ENCODE data around the gene ADARB2.
"Not testable (repeated sequence)": the region's sequence is repeated elsewhere in the genome, so short reads cannot be mapped to it uniquely, and the experiment has no call there.

ADARB2 gene

DNA sequence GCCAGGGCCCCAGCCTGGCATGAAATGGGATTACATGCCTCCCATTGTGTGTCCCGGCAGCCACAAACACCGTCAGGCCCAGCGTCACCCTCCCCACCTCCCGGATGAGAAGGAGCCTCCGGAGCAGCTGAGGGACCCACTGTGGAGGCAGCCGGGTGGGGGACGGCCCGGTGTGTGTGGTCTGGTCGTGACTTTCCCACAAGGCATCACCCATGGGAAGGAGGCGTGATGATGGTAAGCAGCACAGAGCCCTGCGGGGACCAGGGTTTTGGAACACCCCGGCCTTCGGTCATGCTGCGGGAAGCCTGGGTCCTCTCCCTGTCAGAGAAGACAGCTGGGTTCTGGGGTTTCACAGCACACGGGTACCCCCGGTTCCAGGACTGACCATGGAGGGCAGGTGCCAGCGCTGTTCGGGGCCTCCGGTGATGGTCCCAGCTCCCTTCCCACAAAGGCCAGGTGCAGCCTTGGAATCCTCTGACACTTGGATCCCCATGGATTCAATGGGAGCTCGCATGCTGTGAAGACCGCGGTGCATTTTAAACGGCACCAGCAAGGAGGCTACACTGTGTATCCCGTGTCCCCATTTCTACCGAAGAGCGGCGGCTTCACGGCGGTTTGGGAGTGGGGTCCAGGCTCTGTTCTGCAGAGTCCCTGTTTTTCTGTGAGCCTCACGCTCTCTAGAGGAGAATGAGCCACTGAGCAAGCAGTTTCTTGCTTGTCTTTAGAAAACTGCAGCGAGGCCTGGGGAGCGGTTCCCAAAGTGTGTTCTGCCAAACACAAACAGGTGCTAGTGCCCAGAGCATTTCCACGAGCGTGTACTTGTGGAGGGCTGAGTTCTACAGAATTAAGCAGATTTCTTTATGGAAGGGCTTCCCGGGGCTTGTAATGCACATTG, 336.0 kb downstream of the ADARB2 start:
- no peak for DNase-seq

DNA sequence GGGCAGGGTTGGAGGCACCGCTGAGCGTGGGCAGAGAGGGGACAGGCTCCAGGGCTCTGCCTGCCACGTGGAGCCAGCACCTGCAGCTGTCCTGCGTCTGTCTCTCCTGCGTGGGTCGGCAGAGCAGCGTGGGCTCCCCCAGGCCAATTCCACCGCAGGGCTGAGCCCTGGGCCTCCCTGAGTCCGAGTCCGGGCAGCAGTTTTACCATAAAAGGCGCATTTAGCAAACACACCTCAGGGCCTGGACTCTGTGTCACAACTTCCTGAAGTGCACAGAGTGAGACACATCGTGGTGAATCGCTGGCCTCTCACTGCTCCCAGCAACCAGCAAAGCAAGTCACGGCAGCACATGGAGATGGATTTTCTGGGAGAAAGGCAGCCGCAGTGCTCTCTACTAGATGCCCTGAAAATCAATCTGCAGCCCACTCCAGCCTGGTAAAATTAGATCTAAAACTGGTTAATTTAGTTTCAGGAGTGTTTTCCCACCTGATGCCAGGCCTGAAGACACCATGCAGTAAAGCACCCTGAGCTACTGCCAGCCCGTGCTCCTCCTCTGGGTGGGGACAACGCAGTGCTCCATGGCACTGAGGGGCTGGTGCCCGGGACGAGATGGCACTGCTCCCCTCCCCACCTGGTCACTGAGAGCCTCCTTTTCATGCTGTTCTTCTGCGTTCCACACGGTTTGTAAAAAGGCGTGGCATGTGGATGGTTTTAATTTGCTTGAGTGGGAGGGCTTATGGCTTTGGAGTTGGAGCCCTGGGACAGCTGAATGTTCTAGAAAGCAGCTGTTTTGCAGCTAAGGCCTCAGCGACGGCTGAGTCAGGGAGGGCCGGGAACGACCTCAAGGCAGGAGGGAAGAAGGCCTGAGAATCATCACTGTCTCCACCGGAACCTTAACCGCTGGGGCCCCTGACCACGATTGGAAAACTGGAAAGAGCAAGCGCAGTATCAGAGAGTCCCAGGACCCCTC, 336.9 kb downstream of the ADARB2 start:
- DNase-seq: no peak

DNA sequence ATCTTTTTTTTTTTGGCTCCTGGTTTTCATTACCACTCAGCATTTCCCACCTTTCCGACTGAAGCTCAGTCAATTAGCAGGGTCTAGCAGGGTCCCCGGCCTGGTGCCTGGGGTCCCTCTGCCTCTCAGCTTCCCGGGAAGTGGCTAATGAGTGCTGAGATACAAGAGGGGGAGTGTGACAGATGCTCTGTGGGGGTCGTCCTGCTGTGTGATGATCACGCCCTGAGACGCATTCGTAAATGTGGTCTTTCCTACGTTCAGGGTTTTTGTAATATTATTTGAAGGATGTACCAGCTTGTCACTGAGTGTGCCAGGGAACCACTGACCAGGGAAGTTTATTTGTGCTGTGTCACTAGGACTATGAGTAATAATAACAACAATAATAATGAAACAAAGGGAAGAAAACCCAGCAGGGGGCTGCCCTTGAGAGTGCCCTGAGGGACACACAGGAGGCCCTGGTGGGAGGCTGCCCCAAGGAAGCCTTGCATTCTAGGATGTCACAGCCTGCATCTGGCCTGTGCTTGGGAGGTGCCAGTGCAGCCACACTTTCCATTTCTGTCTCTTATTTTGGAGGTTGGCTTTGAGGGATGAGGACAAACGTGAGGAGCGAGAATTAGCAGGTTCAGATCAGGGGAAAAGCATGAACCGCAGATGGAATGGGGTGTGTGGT, 337.8 kb downstream of the ADARB2 start:
- DNase-seq: no peak

DNA sequence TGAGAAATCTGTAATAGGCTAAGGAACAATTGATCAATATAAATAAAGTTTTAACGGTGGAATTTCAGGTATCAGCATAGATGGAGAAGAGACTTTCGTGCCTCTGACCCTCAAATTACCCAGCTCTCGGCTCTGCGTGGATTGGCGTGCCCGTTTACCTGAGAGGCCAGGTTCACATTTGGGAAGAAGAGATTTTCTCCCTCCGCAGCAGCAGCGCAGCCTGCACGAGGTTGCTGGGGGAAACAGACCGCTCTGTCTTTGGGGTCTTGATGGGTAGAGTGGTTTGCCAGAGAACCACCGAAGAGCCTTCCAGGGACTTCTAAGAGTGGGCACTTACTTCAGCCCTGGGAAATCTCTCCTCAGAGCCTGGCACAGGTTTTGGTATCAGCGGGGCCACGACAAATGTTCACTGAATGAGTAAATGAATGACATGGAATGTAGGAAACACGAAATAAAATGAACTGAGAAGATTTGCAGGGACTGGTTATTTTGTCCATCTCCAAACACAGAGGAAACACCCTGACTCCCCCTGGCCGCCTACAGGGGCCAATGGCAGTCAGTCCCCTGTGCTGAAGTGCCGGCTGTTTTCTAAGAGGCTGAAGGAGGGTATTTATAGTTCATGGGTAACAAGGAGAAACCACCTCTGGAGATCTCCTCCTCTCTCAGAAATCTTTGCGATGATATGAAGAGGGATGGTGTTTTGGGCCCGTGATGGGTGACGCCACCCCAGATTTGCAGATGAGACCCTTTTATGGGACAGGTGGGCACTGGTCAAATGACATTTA, 338.5 kb downstream of the ADARB2 start:
- DNase-seq: no peak

DNA sequence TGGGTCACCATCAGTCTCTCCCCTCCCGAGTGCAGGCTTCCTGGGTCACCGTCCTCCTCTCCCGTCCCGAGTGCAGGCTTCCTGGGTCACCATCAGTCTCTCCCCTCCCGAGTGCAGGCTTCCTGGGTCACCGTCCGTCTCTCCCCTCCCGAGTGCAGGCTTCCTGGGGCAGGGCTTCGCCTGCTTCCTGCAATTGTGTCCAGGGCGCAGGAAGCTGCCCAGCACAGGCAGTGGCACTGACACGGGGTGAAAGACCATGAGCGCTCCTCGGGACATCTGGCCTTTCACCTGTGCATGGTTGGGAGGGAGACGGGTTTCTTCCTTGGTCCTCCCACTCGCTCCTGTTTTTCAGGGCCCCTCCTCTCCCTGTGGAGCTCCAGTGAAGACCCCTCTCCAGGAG, 339.2 kb downstream of the ADARB2 start:
- not testable (repeated sequence) for DNase-seq

DNA sequence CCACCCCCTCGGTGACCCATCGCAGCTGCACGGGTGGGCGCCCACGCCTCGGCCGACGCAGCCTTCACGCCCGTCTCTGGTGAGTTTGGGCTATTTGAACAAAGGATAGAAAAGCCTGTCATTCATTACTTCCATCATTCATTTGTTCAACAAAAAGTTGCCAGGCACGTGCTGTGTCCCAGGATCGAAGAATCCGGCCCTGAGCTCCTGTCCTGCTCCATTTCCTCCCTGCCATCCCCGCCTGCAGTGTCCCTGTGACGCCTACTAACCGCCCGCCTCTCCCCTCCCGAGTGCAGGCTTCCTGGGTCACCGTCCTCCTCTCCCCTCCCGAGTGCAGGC, 341.1 kb downstream of the ADARB2 start:
- no peak for DNase-seq

DNA sequence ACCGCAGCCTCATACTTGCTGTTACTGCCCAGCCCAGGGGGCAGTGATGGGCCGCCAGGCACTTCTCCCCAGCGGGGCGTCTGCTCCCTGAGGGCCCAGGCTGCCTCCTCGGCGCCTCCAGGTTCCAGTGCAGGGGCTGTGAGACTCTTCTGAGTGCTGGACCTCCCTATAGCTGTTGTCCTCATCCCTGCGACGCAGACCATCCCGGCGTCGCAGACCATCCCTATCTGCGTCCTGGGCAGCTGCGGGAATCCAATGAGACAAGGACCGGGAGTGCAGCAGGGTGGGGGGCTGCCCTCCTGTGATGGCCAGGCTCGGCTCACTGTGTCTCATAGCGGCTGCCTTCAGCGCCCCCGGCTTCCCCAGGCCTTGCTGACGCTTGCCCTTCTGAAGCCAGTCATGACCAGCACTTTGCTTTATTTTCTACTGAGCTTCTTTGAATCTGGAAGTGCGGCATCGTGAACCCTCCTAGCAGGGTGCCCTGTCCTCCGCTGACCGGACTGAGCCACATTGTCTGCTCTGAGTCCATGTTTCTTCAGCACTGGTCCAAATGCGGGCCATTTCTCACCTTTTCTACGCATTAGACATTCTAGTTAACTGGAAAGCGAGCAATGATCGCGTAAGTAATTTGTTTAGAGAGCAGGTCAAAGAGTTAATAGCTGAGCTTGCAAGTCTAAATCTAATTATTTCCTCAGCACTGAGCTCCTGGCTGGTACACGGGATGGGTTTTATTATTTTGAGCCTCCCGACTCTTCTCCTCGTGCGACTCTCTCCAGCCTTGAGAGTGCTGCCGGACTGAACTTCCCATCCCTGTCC, 341.6 kb downstream of the ADARB2 start:
- no peak for DNase-seq

DNA sequence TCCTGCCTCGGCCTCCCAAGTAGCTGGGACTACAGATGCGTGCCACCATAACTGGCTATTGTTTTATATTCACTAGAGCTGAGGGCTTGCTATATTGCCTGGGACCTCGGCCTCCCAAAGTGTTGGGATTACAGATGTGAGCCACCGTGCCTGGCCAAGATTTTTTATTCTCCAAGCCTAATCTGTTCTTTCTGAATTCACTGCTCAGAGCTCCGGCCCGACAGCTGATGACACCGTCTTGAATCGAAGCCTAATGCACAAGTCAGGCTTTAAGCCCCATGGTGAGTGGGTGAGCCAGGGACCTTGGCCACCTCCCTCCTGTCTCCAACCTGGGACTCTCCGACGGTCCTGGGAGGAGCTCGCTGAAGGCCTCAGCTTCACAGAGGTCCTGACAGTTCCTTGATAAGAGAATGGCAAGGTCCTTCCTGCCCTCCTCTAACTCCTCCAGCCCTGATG, 342.3 kb downstream of the ADARB2 start:
- no peak for DNase-seq

DNA sequence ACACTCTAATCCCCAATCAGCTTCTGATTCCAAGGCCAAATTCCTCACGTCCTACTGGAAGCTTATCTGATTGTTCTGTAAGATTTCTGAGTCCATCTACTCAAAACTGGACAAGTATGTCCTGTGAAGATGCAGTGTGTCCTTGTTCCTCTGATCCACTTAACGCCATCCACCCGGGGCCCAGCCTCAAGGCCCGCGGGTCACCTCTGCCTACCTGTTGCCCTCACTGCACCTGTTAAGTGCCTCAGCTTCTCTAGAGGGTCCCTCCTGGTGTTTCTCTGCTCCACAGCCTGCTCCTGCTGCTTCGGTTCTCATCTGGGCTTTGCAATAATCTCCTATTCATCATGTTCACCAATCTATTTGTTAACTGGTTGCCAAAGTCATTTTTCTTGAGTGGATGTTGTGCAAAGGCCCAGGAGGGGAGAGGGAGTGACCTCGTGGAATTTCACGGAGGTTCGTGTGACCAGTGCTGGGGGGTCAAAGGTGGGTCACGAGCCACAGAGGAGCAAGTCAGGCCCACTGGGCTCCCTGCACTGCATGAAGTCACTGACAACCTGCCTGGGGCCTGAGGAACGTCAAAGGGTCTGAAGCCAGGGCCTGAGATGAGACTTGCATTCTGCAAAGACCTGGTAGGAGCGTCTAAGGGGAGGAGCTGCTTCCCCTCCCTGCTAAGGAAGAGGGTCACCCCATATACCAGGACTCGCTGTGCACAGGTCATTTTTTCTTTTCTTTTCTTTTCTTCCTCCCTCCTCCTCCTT, 343.0 kb downstream of the ADARB2 start:
- DNase-seq: no peak

DNA sequence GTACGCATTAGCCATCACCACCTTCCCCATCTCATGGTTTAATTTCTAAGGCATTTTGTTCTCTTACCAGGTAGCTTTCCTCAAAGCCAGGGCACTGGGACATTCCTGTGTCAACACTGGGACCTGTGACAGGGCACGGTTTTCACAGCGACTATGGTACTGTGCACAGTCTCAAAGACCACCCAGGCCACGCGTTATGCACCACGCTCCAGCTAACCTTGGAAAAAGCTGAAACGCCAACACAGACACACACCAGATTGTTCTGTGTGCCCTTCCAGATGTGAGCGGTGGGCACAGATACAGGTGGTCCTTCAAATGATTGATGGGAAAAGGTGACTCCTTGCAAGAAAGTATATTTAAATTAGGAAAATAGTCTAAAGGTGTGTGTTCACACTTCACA, 343.8 kb downstream of the ADARB2 start:
- no peak for DNase-seq

DNA sequence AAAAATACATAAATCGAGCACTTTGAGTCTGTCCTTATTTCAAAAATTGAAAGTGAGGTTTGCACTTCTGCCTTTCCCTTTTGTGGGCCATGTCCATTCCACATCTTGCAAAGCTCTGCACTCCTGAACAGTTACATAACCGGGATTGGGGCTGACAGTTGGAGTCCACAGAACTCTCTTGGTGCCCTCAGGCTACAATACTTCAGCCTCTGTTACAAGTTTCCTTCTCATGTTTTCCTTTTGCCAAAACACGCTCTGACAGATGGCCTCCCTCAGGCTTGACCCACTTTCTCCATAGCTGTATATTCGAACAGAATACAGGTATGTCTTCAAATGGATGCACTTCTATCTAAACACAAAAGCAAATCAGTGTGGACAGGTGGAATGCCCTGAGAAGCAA, 345.2 kb downstream of the ADARB2 start:
- DNase-seq: no peak

DNA sequence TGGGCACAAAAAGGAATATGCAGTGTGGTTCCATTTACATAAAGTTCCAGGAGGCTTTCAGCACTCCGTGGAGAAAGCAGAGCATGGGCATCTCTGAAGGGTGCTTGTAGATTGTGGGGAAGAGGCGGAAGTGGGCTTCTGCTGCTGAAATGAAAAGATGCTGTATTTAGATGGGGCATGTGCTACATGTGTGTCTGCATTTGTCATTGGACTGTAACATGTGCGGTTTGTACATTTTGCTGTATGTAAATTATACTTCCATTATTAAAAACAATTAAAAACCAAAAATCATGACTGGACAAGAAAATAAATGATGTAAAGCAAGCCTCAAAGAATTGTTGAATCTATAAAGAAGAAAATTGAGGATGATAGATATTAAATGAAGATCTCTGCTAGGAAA, 347.1 kb downstream of the ADARB2 start:
- no peak for DNase-seq

DNA sequence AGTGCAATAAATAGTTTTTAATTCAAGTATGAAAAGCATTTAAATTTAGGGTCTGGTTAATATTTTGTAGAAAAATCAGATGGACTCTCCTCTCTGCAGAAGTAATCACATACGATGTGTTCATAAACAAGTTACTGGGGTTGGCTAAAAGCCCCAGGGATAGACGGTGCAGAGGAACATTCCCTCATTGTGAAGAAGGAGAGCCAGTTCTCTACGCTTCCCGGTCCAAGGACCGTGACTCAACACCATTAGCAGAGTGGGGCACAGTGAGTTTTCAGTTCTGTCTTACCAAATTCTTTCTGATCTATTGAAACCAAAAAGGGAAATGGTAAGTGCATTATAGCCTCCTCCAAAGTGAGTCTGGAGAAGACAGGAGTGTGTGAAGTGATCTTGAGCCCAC, 353.3 kb downstream of the ADARB2 start:
- no peak for DNase-seq

DNA sequence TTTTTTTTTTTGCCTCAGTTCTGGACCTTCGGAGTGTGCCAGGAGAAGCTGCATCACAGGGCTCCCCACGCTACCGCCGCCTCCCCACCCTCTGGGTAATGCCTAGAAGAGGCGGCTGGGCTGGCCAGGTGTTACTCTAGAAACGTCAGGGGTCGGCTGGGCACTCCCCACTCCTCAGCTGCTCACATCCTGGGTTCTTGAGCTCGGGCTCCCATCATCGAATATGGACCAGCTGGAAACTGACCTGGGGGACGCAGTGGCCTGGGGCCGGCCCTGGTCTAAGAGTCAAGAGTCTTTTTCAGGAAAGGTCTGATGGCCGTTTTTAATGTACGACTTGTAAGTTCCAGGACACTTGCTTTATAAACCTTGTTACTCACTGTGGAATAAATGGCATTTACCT, 354.6 kb downstream of the ADARB2 start:
- no peak for DNase-seq

DNA sequence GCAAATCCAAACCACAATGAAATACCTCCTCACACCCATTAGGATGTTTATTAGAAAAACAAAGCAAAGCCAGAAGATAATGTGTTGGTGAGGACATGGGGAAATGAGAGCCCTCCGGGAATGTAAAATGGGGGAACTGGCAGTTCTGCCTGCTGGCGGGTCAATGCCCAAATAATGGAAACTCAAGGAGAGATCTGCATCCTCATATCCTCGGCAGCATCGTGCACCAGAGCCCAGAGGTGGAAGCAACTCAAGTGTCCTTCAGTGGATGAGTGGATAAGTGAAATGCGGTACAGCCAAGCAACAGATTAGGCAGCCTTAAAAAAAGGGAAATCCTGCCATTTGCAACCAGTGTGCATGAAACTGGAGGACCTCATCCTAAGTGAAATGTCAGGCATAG, 356.0 kb downstream of the ADARB2 start:
- DNase-seq: no peak

DNA sequence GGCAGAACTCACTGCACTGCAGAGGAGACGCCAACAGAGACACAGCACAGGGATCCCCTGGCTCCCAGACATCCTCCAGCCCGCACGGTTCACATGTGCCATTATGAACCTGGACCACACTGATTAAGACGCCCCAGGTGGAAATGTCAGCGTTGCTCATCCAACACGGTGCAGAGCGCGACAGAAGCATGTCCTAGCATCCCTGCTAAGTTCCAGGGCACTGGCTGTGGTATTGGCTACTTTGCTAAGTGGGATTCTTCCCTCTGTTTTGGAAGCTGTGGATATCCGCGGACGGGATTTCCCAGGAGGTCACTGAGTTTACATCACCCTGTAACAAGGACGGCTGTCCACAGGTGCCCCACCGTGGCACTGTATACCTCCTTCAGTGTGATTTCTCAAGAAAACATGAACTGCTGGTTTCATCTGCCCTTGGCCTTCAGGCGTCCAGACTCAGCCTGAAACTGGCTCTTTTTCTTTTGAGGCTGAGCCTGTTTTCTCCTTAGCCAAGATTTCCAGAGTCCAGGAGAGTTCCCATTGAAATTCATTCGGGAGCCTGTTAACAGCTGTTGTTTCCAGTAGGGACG, 357.1 kb downstream of the ADARB2 start:
- DNase-seq: no peak

DNA sequence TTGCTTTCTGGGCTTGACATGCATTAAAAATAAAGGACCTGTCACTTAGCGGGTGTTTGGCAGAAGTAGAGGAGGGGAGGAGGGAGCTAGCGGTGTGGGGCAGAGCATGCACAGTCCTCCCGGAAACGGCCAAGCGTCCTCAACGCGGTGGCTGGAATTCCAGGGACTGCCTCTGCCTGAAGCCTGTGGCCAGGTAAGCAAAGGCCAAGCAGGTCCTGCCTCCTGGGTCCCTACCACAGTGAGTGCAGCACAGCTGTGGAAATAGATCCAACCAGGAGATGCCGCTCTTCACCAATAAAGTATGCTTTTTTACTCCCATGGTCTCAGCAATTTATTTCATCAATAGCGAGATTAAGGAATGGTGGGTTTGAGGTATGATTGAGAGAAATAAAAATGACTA, 357.7 kb downstream of the ADARB2 start:
- DNase-seq: no peak

DNA sequence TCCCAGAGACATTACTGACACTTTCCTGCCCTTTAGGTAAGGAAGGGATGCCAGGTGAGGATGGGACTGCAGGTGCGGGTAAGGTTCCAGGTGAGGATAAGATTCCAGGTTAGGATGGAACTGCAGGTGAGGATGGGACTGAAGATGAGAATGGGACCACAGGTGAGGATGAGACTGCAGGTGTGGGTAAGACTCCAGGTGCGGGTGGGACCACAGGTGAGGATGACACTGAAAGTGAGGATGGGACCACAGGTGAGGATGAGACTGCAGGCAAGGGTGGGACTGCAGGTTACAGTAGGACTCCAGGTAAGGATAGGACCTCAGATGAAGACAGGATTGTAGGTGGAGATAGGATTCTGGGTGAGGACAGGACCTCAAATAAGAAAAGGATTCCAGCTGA, 358.9 kb downstream of the ADARB2 start:
- no peak for DNase-seq

DNA sequence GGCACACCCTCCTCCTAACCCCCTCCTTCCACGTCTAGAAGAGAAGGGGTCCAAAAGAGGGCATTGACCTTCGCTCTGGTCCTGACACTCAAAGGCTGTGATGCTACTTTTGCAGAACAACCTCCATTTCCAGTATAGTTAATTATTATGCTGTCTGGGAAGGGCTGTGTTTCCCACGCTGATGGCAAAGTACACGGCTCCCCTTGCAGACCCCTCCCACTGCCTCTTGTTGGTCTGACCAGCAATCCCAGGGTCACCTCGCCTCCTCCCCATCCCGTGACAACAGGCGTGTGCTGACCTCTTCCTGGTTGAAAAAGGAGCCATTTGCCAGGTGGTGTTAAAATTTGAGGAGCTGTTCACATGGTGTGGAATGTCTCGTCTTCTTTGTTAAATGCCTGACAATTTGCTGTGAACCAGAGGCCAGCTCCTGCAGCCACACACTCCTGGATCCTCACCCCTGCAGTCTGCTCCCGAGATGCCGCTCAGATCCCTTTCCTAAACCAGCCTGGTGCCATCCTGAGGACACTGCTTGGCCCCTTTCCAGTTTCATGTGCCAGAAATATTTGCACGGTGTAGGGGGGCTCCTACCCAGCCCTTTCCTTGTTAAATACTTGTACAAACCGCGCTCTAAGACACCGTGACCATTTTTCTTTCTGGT, 359.5 kb downstream of the ADARB2 start:
- DNase-seq: no peak

DNA sequence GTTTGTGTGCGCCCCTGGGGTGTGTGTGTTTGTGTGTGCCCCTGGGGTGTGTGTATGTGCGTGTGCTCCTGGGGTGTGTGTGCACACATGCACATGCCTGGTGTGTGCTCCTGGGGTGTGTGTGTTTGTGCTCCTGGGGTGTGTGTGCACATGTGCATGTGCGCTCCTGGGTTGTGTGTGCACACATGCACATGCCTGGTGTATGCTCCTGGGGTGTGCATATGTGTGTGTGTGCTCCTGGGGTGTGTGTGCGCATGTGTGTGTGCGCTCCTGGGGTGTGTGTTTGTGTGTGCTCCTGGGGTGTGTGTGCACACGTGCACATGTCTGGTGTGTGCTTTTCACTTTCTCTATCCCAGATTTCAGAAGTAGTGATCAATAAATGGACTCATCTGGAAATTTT, 360.1 kb downstream of the ADARB2 start:
- no peak for DNase-seq
